Neutrophil (primary cell): Measurements from ENCODE around the gene HCRTR1.

Experiments
- H3K27ac ChIP-seq: fragments of 200-600 bp; sonication (generic); 2 replicates; pipeline ENCODE4 v1.5.1; 2016; ENCODE audit warnings: mild to moderate bottlenecking, moderate library complexity
- H3K27me3 ChIP-seq: fragments of 200-600 bp; sonication (generic); 2 replicates; pipeline ENCODE4 v1.6.0; 2016; ENCODE audit warnings: mild to moderate bottlenecking
- H3K36me3 ChIP-seq: fragments of 200-600 bp; sonication (generic); 2 replicates; pipeline ENCODE4 v1.5.1; 2017
- H3K4me1 ChIP-seq, 2 experiments: fragments of 200-600 bp in 1 of 2; sonication (generic) in 1 of 2; 1 replicate in 1 of 2; 2 replicates in 1 of 2; pipeline versions ENCODE4 v1.5.1 to v1.6.1; 2013 to 2016; ENCODE audit warnings: low read depth in 1 of 2, low read length in 1 of 2, mild to moderate bottlenecking in 1 of 2, moderate library complexity in 1 of 2; ENCODE audit not compliant: control insufficient read depth in 1 of 2, insufficient read depth in 1 of 2
- H3K4me3 ChIP-seq, 2 experiments: fragments of 200-600 bp in 1 of 2; sonication (generic) in 1 of 2; 1 replicate in 1 of 2; 2 replicates in 1 of 2; pipeline ENCODE4 v1.5.1; 2013 to 2016; ENCODE audit warnings: low read depth in 1 of 2, low read length in 1 of 2, mild to moderate bottlenecking in 1 of 2, moderate library complexity in 1 of 2
- H3K9me3 ChIP-seq: fragments of 200-600 bp; sonication (generic); 2 replicates; pipeline ENCODE4 v1.5.1; 2016
- CTCF ChIP-seq: fragments of 200-600 bp; sonication (generic); IDR thresholded peaks from 2 replicates; pipeline ENCODE4 v1.5.1; 2016; ENCODE audit warnings: antibody characterized with exemption

HCRTR1 gene

GRCh38 chr1:31621498-31621820, 4.0 kb downstream of the HCRTR1 start:
- peaks cover 0 to 9% of the 10 kb centered on the region in 2 experiments for H3K4me1 ChIP-seq
- peaks cover 34% of the 10 kb centered on the region for H3K27me3 ChIP-seq
- no peak overlapping the region for H3K27ac ChIP-seq
- no peak for TF ChIP-seq CTCF
- peaks cover 30% of the 10 kb centered on the region for H3K36me3 ChIP-seq
- no peaks in the 10 kb centered on the region for H3K9me3 ChIP-seq
- H3K4me3 ChIP-seq, result no peak overlapping the region

GRCh38 chr1:31621847-31622730, 4.6 kb downstream of the HCRTR1 start:
- Histone ChIP-seq H3K27me3 (peaks cover 27% of the 10 kb centered on the region), H3K9me3 (no peaks in the 10 kb centered on the region), H3K4me3 (no peak overlapping the region), H3K36me3 (peaks cover 37% of the 10 kb centered on the region), H3K4me1 (peaks cover 0 to 9% of the 10 kb centered on the region in 2 experiments), H3K27ac (no peak overlapping the region)
- no peak for TF ChIP-seq CTCF

GRCh38 chr1:31623365-31623764, 5.9 kb downstream of the HCRTR1 start:
- Histone ChIP-seq H3K27ac (no peak overlapping the region), H3K27me3 (peaks cover 15% of the 10 kb centered on the region), H3K36me3 (peaks cover 49% of the 10 kb centered on the region), H3K4me3 (no peak overlapping the region), H3K4me1 (no peaks in the 10 kb centered on the region), H3K9me3 (no peaks in the 10 kb centered on the region)
- TF ChIP-seq CTCF, result no peak

GRCh38 chr1:31624309-31624708, 6.8 kb downstream of the HCRTR1 start:
- no peak for TF ChIP-seq CTCF
- H3K4me1 ChIP-seq, result no peaks in the 10 kb centered on the region
- H3K36me3 ChIP-seq, result peaks cover 59% of the 10 kb centered on the region

GRCh38 chr1:31624731-31625514, 7.4 kb downstream of the HCRTR1 start:
- no peaks in the 10 kb centered on the region for H3K4me1 ChIP-seq
- H3K4me3 ChIP-seq, result no peak overlapping the region
- no peak for TF ChIP-seq CTCF

More at GRCh38 chr1:31624309-31624708, 6.8 kb downstream of the HCRTR1 start:
- H3K4me3 ChIP-seq, result no peak overlapping the region
- peaks cover 5% of the 10 kb centered on the region for H3K27me3 ChIP-seq
- H3K27ac ChIP-seq, result no peak overlapping the region
- H3K9me3 ChIP-seq, result no peaks in the 10 kb centered on the region

More at GRCh38 chr1:31624731-31625514, 7.4 kb downstream of the HCRTR1 start:
- no peaks in the 10 kb centered on the region for H3K27me3 ChIP-seq
- H3K36me3 ChIP-seq, result peaks cover 65% of the 10 kb centered on the region
- no peaks in the 10 kb centered on the region for H3K9me3 ChIP-seq
- no peak overlapping the region for H3K27ac ChIP-seq
